ENCODE data around the gene KCNV2.

The KCNV2 gene

GRCh38 chr9:2717385-2717784 is at the start of gene KCNV2:
Gene KCNV2, plus strand, starts transcription at chr9:2717510. Its CDS starts 230 bp downstream, at chr9:2717740.
- no peak within 1 kb of the TSS for H3K4me3 ChIP-seq (ENCODE audit: low read length)
- TF ChIP-seq ZNF274 (IDR thresholded peaks at IDR 0.05; ENCODE audit: low read depth, low read length) = no peak

- TF ChIP-seq ZNF274 (IDR thresholded peaks at IDR 0.05; ENCODE audit: low read depth, low read length) = no peak
- no peak overlapping the region for H3K4me3 ChIP-seq (ENCODE audit: low read length)
Measured at GRCh38 chr9:2673161-2673560, 44.1 kb upstream of the KCNV2 start.

- TF ChIP-seq ZNF274 (IDR thresholded peaks at IDR 0.05; ENCODE audit: low read depth, low read length) = no peak
- H3K4me3 ChIP-seq (ENCODE audit: low read length) = no peak overlapping the region
Measured at GRCh38 chr9:2674141-2674824, 43.0 kb upstream of the KCNV2 start.

- TF ChIP-seq ZNF274 (IDR thresholded peaks at IDR 0.05; ENCODE audit: low read depth, low read length) = no peak
- H3K4me3 ChIP-seq (ENCODE audit: low read length) = no peak overlapping the region
Measured at GRCh38 chr9:2675834-2676233, 41.5 kb upstream of the KCNV2 start.

GRCh38 chr9:2676466-2676865 is 40.8 kb upstream of the KCNV2 start:
- no peak for TF ChIP-seq ZNF274 (IDR thresholded peaks at IDR 0.05; ENCODE audit: low read depth, low read length)
- no peak overlapping the region for H3K4me3 ChIP-seq (ENCODE audit: low read length)

GRCh38 chr9:2677915-2678889 is 39.1 kb upstream of the KCNV2 start:
- TF ChIP-seq ZNF274 (IDR thresholded peaks at IDR 0.05; ENCODE audit: low read depth, low read length) = no peak
- H3K4me3 ChIP-seq (ENCODE audit: low read length) = no peak overlapping the region

- H3K4me3 ChIP-seq (ENCODE audit: low read length) = no peak overlapping the region
- no peak for TF ChIP-seq ZNF274 (IDR thresholded peaks at IDR 0.05; ENCODE audit: low read depth, low read length)
Measured at GRCh38 chr9:2679011-2679410, 38.3 kb upstream of the KCNV2 start.

GRCh38 chr9:2681981-2682380 is 35.3 kb upstream of the KCNV2 start:
- TF ChIP-seq ZNF274 (IDR thresholded peaks at IDR 0.05; ENCODE audit: low read depth, low read length) = no peak
- no peak overlapping the region for H3K4me3 ChIP-seq (ENCODE audit: low read length)

- no peak for TF ChIP-seq ZNF274 (IDR thresholded peaks at IDR 0.05; ENCODE audit: low read depth, low read length)
- no peak overlapping the region for H3K4me3 ChIP-seq (ENCODE audit: low read length)
Measured at GRCh38 chr9:2686911-2687310, 30.4 kb upstream of the KCNV2 start.

GRCh38 chr9:2688636-2689035 is 28.7 kb upstream of the KCNV2 start:
- TF ChIP-seq ZNF274 (IDR thresholded peaks at IDR 0.05; ENCODE audit: low read depth, low read length) = no peak

GRCh38 chr9:2691212-2691611 is 26.1 kb upstream of the KCNV2 start:
- no peak overlapping the region for H3K4me3 ChIP-seq (ENCODE audit: low read length)
- no peak for TF ChIP-seq ZNF274 (IDR thresholded peaks at IDR 0.05; ENCODE audit: low read depth, low read length)

More at GRCh38 chr9:2688636-2689035, 28.7 kb upstream of the KCNV2 start:
- no peak overlapping the region for H3K4me3 ChIP-seq (ENCODE audit: low read length)

- no peak overlapping the region for H3K4me3 ChIP-seq (ENCODE audit: low read length)
- no peak for TF ChIP-seq ZNF274 (IDR thresholded peaks at IDR 0.05; ENCODE audit: low read depth, low read length)
Measured at GRCh38 chr9:2691626-2692025, 25.7 kb upstream of the KCNV2 start.

- no peak for TF ChIP-seq ZNF274 (IDR thresholded peaks at IDR 0.05; ENCODE audit: low read depth, low read length)
- no peak overlapping the region for H3K4me3 ChIP-seq (ENCODE audit: low read length)
Measured at GRCh38 chr9:2693056-2693455, 24.3 kb upstream of the KCNV2 start.

GRCh38 chr9:2697492-2697891 is 19.8 kb upstream of the KCNV2 start:
- no peak overlapping the region for H3K4me3 ChIP-seq (ENCODE audit: low read length)
- TF ChIP-seq ZNF274 (IDR thresholded peaks at IDR 0.05; ENCODE audit: low read depth, low read length) = no peak

GRCh38 chr9:2700398-2700797 is 16.9 kb upstream of the KCNV2 start:
- H3K4me3 ChIP-seq (ENCODE audit: low read length) = no peak overlapping the region
- TF ChIP-seq ZNF274 (IDR thresholded peaks at IDR 0.05; ENCODE audit: low read depth, low read length) = no peak

Data from GM08714 (cell line).